GM13977 (cell line): Measurements from ENCODE around the gene SNX12.

ENCODE experiments used
- DNase-seq: peaks from one replicate; pipeline ENCODE4 v3.0.0; 2012; ENCODE audit warnings: low spot score
- CTCF ChIP-seq: IDR thresholded peaks from 2 replicates; pipeline ENCODE4 v1.5.1; 2012; ENCODE audit warnings: mild to moderate bottlenecking, control low read depth; ENCODE audit not compliant: insufficient read depth; ENCODE audit errors: extremely low read depth, missing control alignments
- in situ Hi-C: fragments of 300-500 bp; cut with MboI; formaldehyde crosslinking; loops from one replicate; pipeline ENCODE4 v1.12.0; 2022; ENCODE audit warnings: low sequenced_read_pairs, low pct_unique_long_range_greater_than_20kb, mixed read lengths, inconsistent platforms; ENCODE audit not compliant: unreplicated experiment

SNX12 gene

GRCh38 chrX:71070531-71070930, 2.4 kb upstream of the SNX12 start:
- no peak for TF ChIP-seq CTCF
- in situ Hi-C loops, result no loop called here
- no peak for DNase-seq

GRCh38 chrX:71067712-71068043, 456 bp downstream of the SNX12 start:
- in situ Hi-C loops, result no loop called here
- no peak for DNase-seq
- TF ChIP-seq CTCF, result no peak

- in situ Hi-C loops, result no loop called here
- no peak for DNase-seq
- no peak for TF ChIP-seq CTCF
These were observed 1.0 kb downstream of the SNX12 start for GRCh38 chrX:71067089-71067488.

- no peak for DNase-seq
- no peak for TF ChIP-seq CTCF
- in situ Hi-C loops, result no loop called here
These were observed 8.0 kb downstream of the SNX12 start for GRCh38 chrX:71060127-71060526.

GRCh38 chrX:71057848-71058530, 10.1 kb downstream of the SNX12 start:
- in situ Hi-C loops, result no loop called here
- TF ChIP-seq CTCF, result no peak
- DNase-seq, result no peak

- no peak for TF ChIP-seq CTCF
- in situ Hi-C loops, result no loop called here
- DNase-seq, result no peak
These were observed 11.3 kb downstream of the SNX12 start for GRCh38 chrX:71056867-71057266.
